ENCODE results near the gene TPX2. TPM values are rescaled to one million over a fixed set of nuclear protein-coding genes. Genes with fewer than 3 reads are reported as not detected.

Gene TPX2
- total RNA-seq, 4 donors from 2014 or later, result 0.21 to 2.7 (median 0.40) TPM

DNA sequence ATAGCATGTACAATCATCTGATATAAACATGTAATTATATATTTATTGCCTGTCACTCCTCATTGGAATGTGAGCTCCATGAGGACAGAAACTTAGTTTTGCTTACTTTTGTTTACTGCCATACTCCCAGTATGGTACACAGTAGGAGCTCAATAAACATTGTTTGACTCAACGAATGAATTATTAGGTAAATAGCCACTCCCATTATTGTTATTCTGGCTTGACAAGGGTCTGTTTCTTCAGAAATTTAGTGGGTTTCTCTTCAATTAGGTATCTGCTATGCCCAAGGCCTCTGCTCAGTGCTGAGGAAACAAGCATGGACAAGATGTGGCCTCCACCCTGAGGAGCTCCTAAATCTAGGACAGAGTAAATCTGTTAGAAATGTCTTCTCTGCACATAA lies 22.7 kb upstream of the TPX2 start:
- H3K27ac ChIP-seq, result peak overlapping the region; percentile 98 to 100 (median 100)
- H3K27me3 ChIP-seq, result no peaks in the 10 kb centered on the region
- peaks cover 5 to 94% (median 77%) of the 10 kb centered on the region in 4 donors for H3K4me1 ChIP-seq
- 32 to 53% methylated on average over 1 of the region's 1 CpG for WGBS, 2 donors
- no peaks in the 10 kb centered on the region for H3K9me3 ChIP-seq
- no peak for DNase-seq (ENCODE audit: low spot score in 2 of 2)
- H3K36me3 ChIP-seq, result peaks cover 0 to 42% (median 0%) of the 10 kb centered on the region in 3 donors
- TF ChIP-seq, protein P1, sequence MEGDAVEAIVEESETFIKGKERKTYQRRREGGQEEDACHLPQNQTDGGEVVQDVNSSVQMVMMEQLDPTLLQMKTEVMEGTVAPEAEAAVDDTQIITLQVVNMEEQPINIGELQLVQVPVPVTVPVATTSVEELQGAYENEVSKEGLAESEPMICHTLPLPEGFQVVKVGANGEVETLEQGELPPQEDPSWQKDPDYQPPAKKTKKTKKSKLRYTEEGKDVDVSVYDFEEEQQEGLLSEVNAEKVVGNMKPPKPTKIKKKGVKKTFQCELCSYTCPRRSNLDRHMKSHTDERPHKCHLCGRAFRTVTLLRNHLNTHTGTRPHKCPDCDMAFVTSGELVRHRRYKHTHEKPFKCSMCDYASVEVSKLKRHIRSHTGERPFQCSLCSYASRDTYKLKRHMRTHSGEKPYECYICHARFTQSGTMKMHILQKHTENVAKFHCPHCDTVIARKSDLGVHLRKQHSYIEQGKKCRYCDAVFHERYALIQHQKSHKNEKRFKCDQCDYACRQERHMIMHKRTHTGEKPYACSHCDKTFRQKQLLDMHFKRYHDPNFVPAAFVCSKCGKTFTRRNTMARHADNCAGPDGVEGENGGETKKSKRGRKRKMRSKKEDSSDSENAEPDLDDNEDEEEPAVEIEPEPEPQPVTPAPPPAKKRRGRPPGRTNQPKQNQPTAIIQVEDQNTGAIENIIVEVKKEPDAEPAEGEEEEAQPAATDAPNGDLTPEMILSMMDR (IDR thresholded peaks at IDR 0.05), result no peak
- TF ChIP-seq POLR2A (IDR thresholded peaks at IDR 0.05) (no peak), EP300 (IDR thresholded peaks at IDR 0.05) (no peak)
- H3K4me3 ChIP-seq, result peak overlapping the region in 1 of 4 donors; percentile 90

DNA sequence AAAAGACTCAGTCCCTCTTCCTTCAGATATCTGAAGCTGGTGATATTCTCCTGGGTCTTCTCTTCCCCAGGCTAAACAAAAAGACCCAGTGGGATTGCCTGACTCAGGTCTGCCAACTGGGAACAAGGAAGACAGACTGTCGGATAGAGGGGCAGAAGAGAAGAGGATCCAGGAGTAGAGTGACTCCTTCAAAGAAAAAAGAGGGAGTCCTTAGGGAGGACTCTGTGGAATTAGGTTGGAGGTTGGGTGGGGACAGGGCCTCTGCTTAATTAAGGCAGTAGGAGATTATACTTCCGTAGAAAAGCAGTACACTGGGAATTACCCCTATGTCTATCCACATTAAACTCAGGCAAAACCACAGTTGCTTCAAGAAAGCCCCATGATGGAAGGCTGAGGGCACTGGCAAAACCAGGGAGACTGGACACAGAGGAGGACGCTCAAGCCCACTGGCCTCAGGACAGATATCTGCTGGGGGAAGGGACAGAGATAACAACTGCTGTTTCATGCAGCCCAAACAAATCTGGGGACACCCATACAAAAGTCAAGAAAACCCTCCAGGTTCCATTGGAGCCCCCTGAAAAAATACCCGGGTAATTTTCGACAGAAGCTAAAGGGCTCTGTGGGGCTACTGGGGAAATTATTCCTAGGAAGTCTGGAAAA lies 22.1 kb upstream of the TPX2 start:
- Histone ChIP-seq H3K4me3 (peak overlapping the region in 2 of 4 donors; percentile 3 to 90), H3K9me3 (no peaks in the 10 kb centered on the region), H3K27me3 (no peaks in the 10 kb centered on the region), H3K4me1 (peaks cover 5 to 91% (median 71%) of the 10 kb centered on the region in 4 donors), H3K27ac (peak overlapping the region; percentile 98 to 100 (median 100)), H3K36me3 (peaks cover 0 to 42% (median 0%) of the 10 kb centered on the region in 3 donors)
- no peak for TF ChIP-seq EP300 (IDR thresholded peaks at IDR 0.05)
- TF ChIP-seq, protein P1 (IDR thresholded peaks at IDR 0.05), result no peak
- TF ChIP-seq POLR2A (IDR thresholded peaks at IDR 0.05), result no peak
- no peak for DNase-seq (ENCODE audit: low spot score in 2 of 2)
- 72 to 73% methylated on average over 5 of the region's 5 CpGs for WGBS, 2 donors

DNA sequence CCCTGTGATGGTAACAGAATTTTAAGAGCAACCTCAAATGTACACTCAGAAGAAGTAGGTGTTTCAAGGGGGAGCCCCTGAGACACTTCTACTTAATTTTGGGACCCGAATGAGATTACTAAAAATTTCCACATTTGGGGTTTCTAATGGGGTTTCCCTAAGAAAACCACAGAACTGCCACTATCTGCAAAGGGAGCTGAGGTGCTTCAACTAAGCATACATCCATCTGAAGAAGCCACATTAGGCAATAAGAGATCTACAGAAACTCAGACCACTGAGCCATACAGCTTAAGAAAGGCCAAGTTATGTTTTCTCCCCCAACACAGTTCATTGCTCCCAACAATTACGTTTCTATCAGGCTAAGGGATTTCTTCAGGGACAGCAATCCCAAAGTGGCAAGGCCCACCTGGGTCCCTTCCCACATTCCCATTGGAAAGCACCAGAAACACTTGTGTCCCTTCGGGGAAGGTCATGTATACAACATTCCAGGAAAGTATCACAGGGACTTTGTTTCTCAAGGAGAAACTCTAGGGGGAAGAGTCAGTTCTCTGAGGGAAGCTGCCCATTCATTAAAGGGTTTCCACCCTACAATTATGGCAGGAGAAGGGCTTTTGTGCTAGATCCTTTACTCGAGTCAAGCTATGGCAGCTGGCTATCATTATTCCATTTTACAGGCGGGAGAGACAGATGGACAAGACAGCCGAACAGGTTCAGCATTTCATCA lies 21.4 kb upstream of the TPX2 start:
- H3K4me3 ChIP-seq, result peak overlapping the region in 3 of 4 donors; percentile 3 to 90 (median 16)
- 61 to 64% methylated on average over 6 of the region's 6 CpGs for WGBS, 2 donors
- DNase-seq (ENCODE audit: low spot score in 2 of 2), result no peak

DNA sequence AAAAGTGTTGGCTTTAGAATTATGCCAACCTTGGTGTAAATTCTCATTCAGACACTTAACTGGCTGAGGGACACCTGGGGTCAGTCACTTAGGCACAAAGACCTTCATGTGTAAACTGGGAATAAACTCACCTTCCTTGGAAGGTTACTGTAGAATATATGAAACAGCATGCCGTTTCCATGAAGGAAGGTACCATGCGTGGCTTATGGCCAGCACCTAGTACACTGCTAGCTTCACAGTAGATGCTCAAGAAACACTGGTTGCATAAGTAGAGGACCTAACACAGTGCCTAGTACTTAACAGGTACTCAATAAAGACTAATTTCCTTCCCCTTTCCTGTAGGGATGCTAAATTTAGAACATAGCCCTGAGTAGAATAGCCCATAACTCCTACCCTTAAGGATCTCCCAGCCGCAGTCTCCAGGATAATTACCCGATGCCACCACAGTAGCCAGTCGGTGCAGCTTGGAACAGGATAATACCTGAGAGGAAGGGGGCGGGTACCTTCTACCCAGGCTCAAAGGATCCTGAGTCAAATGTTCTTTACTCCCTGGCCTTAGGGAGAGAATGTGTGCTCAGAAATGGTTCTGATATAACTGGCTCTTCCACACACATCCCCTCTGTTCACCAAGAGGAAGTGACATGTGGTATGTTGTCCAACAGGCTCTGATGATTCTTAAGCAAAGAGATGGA lies 20.0 kb upstream of the TPX2 start:
- Histone ChIP-seq H3K27me3 (no peaks in the 10 kb centered on the region), H3K27ac (peak overlapping the region; percentile 98 to 100 (median 100)), H3K4me3 (peak overlapping the region; percentile 75 to 90 (median 82)), H3K9me3 (no peaks in the 10 kb centered on the region), H3K4me1 (peaks cover under 1 to 71% (median 51%) of the 10 kb centered on the region in 4 donors), H3K36me3 (peaks cover 0 to 42% (median 0%) of the 10 kb centered on the region in 3 donors)
- 50 to 53% methylated on average over 6 of the region's 6 CpGs for WGBS, 2 donors
- no peak for DNase-seq (ENCODE audit: low spot score in 2 of 2)
- peak in 1 of 2 donors; percentile 27 for TF ChIP-seq EP300 (IDR thresholded peaks at IDR 0.05)
- peak in 1 of 2 donors; percentile 26 for TF ChIP-seq POLR2A (IDR thresholded peaks at IDR 0.05)
- TF ChIP-seq, protein P1 (IDR thresholded peaks at IDR 0.05), result no peak

More for the DNA sequence above, 21.4 kb upstream of the TPX2 start:
- H3K36me3 ChIP-seq, result peaks cover 0 to 42% (median 0%) of the 10 kb centered on the region in 3 donors
- peaks cover 5 to 84% (median 65%) of the 10 kb centered on the region in 4 donors for H3K4me1 ChIP-seq
- no peaks in the 10 kb centered on the region for H3K27me3 ChIP-seq
- TF ChIP-seq EP300 (IDR thresholded peaks at IDR 0.05) (no peak), POLR2A (IDR thresholded peaks at IDR 0.05) (no peak)
- TF ChIP-seq, protein P1 (IDR thresholded peaks at IDR 0.05), result no peak
- H3K27ac ChIP-seq, result peak overlapping the region; percentile 98 to 100 (median 100)
- no peaks in the 10 kb centered on the region for H3K9me3 ChIP-seq
